ENCODE measurements around the gene ZG16. TPM values are rescaled to one million over a fixed set of nuclear protein-coding genes. Genes with fewer than 3 reads are reported as not detected.

Gene ZG16
- total and polyA plus RNA-seq, 9 of the 15 experiments (the other 6 are each of a cell fraction or from before 2014, with no cell fraction given), result 0.04 TPM; not detected in 8

DNA sequence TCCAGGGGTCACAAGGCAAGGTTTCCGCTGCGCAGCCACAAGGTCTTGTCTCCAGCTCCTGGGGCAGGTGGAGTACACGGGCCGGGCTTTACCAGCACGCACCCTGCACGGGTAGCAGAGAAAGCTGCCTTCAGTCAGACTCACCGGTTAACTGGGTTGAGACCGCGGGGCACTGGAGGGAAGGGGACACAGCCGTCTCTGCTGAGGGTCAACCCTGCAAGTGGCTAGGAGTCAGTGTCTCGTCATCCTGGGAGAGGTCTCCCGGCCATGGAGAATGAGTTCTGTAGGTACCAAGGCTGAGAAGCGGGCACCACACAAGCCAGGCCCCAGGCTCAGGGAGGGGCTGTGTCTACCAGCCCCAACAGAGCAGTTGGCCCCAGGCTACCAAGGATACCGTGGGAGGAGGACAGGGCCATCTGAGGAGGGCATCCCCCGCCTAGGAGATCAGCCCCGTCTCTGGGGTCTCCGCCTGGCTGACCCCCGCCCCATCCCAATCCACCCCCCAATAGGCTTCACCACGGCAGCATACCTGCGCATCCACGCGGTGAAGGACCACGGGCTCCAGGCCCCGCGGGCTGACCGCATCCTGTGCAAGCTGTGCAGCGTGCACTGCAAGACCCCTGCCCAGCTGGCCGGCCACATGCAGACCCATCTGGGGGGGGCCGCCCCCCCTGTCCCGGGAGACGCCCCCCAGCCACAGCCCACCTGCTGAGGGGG lies 31.1 kb downstream of the ZG16 start (continued):
- TF ChIP-seq SIN3B (IDR thresholded peaks at IDR 0.05; ENCODE audit: low read depth), result no peak
- no peak for TF ChIP-seq PATZ1 (CRISPR knock-in tag; IDR thresholded peaks at IDR 0.05; ENCODE audit: borderline replicate concordance)
- no peak for TF ChIP-seq PCBP1 (IDR thresholded peaks at IDR 0.05; ENCODE audit: low read depth, low read length, poor library complexity, severe bottlenecking)
- no peak; the same call in 1 of the 2 replicates for TF ChIP-seq POLR2A (conservative IDR thresholded peaks at IDR 0.05)
- TF ChIP-seq SNRNP70 (optimal IDR thresholded peaks at IDR 0.05; ENCODE audit: low read depth, low read length), result no peak
- no peak for TF ChIP-seq TAF9B (IDR thresholded peaks at IDR 0.05; ENCODE audit: partially characterized antibody)
- TF ChIP-seq ZFP91 (CRISPR knock-in tag; IDR thresholded peaks at IDR 0.05), result no peak
- peak; percentile 40; the same call in 1 of the 2 replicates for TF ChIP-seq KAT7 (CRISPR knock-in tag; IDR thresholded peaks at IDR 0.05; ENCODE audit: borderline replicate concordance)
- no peak for TF ChIP-seq LARP7 (IDR thresholded peaks at IDR 0.05)
- no peak for TF ChIP-seq ZNF436 (CRISPR knock-in tag; IDR thresholded peaks at IDR 0.05)
- no peak for TF ChIP-seq CAMTA2 (CRISPR knock-in tag; conservative IDR thresholded peaks at IDR 0.05)
- TF ChIP-seq TAF1 (IDR thresholded peaks at IDR 0.05; ENCODE audit: control insufficient read depth, extremely low read depth, insufficient read depth, low read length, severe bottlenecking), result no peak
- no peak for TF ChIP-seq RBM25 (IDR thresholded peaks at IDR 0.05; ENCODE audit: low read depth, low read length, severe bottlenecking)
- no peak for TF ChIP-seq BRD9 (IDR thresholded peaks at IDR 0.05; ENCODE audit: low read depth, partially characterized antibody)
- peak; percentile 25; the same call in 1 of the 2 replicates for TF ChIP-seq ARID4B (CRISPR knock-in tag; IDR thresholded peaks at IDR 0.05)
- TF ChIP-seq NR3C1 (CRISPR knock-in tag; IDR thresholded peaks at IDR 0.05), result 0 out of 2 replicates have a peak, but pooled peaks have one; percentile 27
- TF ChIP-seq HNRNPK (IDR thresholded peaks at IDR 0.05; ENCODE audit: low read depth, low read length, poor library complexity, severe bottlenecking), result no peak
- TF ChIP-seq NR4A1 (CRISPR knock-in tag; IDR thresholded peaks at IDR 0.05), result no peak
- no peak for TF ChIP-seq NR4A1 (tag; IDR thresholded peaks at IDR 0.05)
- TF ChIP-seq CREM (IDR thresholded peaks at IDR 0.05; ENCODE audit: low read depth), result no peak
- TF ChIP-seq ZNF79 (CRISPR knock-in tag; IDR thresholded peaks at IDR 0.05; ENCODE audit: low read depth), result no peak
- no peak for TF ChIP-seq ETV1 (tag; conservative IDR thresholded peaks at IDR 0.05; ENCODE audit: low read depth)
